SK-N-SH treated with all-trans-retinoic acid at 6 μM for 48 hours (cell line): ENCODE measurements around the gene MATR3.

ENCODE experiments used
- CREB5 ChIP-seq: fragments of 250-450 bp; sonication (Bioruptor Pico); IDR thresholded peaks from 2 replicates; pipeline ENCODE4 v1.5.1; 2020; ENCODE audit warnings: low read depth, mild to moderate bottlenecking, moderate library complexity
- CSDC2 ChIP-seq: fragments of 250-450 bp; sonication (Bioruptor Pico); IDR thresholded peaks from 2 replicates; pipeline ENCODE4 v1.5.0; 2020; ENCODE audit warnings: mild to moderate bottlenecking, moderate library complexity
- GLIS3 ChIP-seq: fragments of 250-450 bp; sonication (Bioruptor Pico); IDR thresholded peaks from 2 replicates; pipeline ENCODE4 v1.5.0; 2020; ENCODE audit warnings: mild to moderate bottlenecking, moderate library complexity
- ISL1 ChIP-seq: fragments of 250-450 bp; sonication (Bioruptor Pico); IDR thresholded peaks from 2 replicates; pipeline ENCODE4 v2.1.2; 2022; ENCODE audit warnings: mild to moderate bottlenecking, moderate library complexity
- PATZ1 ChIP-seq: fragments of 250-450 bp; sonication (Bioruptor Pico); IDR thresholded peaks from 2 replicates; pipeline ENCODE4 v1.8.0; 2020; ENCODE audit warnings: mild to moderate bottlenecking, moderate library complexity, borderline replicate concordance
- POU6F1 ChIP-seq: fragments of 250-450 bp; sonication (Bioruptor Pico); IDR thresholded peaks from 2 replicates; pipeline ENCODE4 v1.8.0; 2021; ENCODE audit warnings: low read depth, mild to moderate bottlenecking, moderate library complexity, borderline replicate concordance
- PPARA ChIP-seq: fragments of 250-450 bp; sonication (Bioruptor Pico); IDR thresholded peaks from 2 replicates; pipeline ENCODE4 v1.5.0; 2020; ENCODE audit warnings: mild to moderate bottlenecking, borderline replicate concordance
- RARB ChIP-seq: fragments of 250-450 bp; sonication (Bioruptor Pico); IDR thresholded peaks from 2 replicates; pipeline ENCODE4 v1.8.0; 2021; ENCODE audit warnings: mild to moderate bottlenecking, moderate library complexity
- ZFP3 ChIP-seq: fragments of 250-450 bp; sonication (Bioruptor Pico); IDR thresholded peaks from 2 replicates; pipeline ENCODE4 v1.5.0; 2020; ENCODE audit warnings: mild to moderate bottlenecking, moderate library complexity
- ZFP30 ChIP-seq: fragments of 450-650 bp; formaldehyde crosslinking; IDR thresholded peaks from 2 replicates; pipeline ENCODE4 v1.5.0; 2022; ENCODE audit warnings: mild to moderate bottlenecking, moderate library complexity
- ZNF70 ChIP-seq: fragments of 450-650 bp; formaldehyde crosslinking; IDR thresholded peaks from 2 replicates; pipeline ENCODE4 v1.5.0; 2020; ENCODE audit warnings: mild to moderate bottlenecking, moderate library complexity

- no peak for TF ChIP-seq ZFP3 (CRISPR knock-in tag)
- no peak for TF ChIP-seq PPARA
- no peak for TF ChIP-seq CSDC2 (CRISPR knock-in tag)
- TF ChIP-seq ZFP30 (CRISPR knock-in tag), result no peak
- no peak for TF ChIP-seq RARB (CRISPR knock-in tag)
- no peak for TF ChIP-seq ZNF70
- no peak for TF ChIP-seq PATZ1 (CRISPR knock-in tag)
- TF ChIP-seq CREB5 (CRISPR knock-in tag), result no peak
- no peak for TF ChIP-seq GLIS3 (CRISPR knock-in tag)
- TF ChIP-seq POU6F1, result no peak
- TF ChIP-seq ISL1, result no peak
Measured at GRCh38 chr5:139296198-139296597, 2.7 kb downstream of the MATR3 start.
